Measurements from ENCODE around the gene MVK.

MVK gene

DNA sequence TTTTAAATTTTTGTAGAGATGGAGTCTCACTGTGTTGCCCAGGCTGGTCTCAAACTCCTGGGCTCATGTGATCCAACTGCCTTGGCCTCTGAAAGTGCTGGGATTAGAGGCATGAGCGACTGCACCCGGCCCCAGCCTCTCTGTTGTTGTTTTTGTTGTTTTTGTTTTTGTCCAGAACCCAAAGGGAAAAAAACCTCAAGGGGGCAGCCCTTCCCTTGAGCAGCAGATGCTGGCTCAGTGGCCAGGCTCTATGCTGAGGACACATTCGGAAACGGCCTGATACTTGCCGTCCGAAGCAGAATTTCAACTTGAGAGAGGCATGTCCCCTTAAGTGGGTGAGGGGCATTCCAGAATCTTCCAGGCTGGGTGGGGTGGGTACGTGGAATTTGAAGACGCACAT lies 6.7 kb downstream of the MVK start:
- no peak for DNase-seq (ENCODE audit: low read depth)
- no peak overlapping the region for H3K4me3 ChIP-seq (ENCODE audit: low read length)
- TF ChIP-seq, protein P1, sequence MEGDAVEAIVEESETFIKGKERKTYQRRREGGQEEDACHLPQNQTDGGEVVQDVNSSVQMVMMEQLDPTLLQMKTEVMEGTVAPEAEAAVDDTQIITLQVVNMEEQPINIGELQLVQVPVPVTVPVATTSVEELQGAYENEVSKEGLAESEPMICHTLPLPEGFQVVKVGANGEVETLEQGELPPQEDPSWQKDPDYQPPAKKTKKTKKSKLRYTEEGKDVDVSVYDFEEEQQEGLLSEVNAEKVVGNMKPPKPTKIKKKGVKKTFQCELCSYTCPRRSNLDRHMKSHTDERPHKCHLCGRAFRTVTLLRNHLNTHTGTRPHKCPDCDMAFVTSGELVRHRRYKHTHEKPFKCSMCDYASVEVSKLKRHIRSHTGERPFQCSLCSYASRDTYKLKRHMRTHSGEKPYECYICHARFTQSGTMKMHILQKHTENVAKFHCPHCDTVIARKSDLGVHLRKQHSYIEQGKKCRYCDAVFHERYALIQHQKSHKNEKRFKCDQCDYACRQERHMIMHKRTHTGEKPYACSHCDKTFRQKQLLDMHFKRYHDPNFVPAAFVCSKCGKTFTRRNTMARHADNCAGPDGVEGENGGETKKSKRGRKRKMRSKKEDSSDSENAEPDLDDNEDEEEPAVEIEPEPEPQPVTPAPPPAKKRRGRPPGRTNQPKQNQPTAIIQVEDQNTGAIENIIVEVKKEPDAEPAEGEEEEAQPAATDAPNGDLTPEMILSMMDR (IDR thresholded peaks at IDR 0.05; ENCODE audit: insufficient read depth, low read depth, low read length, missing control alignments): no peak

DNA sequence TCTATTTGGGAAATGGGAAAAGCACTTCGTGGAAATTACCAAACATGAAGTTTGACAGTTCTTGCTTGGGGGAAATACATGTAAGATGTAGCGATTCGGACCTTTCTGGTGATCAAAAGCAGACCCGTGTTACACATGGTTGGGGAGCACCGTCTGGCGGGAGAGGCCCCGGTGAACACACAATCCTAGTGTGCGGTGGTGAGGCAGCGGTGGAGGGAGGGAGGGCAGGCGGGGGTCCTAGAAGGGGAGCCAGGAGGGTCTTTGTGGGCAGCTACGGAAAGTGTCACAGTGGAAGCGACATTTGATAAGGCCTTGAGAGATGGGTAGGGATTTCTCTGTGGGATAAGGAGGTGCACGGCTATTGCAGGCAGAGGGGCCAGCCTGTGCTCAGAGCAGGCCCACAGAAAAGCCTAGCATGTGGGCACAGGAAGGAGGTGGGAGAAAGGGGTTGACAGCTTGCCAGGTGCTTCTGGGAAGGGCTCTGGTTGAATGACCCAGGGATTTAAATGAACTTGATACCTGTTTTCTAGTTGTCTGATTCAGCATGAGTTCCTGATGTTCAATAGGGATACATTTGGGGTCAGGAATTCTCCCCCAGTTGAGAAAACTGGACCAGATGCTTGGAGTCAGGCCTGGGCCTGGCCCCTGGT lies 7.2 kb downstream of the MVK start:
- H3K4me3 ChIP-seq (ENCODE audit: low read length): no peak overlapping the region
- no peak for DNase-seq (ENCODE audit: low read depth)
- TF ChIP-seq, protein P1 (IDR thresholded peaks at IDR 0.05; ENCODE audit: insufficient read depth, low read depth, low read length, missing control alignments): no peak

DNA sequence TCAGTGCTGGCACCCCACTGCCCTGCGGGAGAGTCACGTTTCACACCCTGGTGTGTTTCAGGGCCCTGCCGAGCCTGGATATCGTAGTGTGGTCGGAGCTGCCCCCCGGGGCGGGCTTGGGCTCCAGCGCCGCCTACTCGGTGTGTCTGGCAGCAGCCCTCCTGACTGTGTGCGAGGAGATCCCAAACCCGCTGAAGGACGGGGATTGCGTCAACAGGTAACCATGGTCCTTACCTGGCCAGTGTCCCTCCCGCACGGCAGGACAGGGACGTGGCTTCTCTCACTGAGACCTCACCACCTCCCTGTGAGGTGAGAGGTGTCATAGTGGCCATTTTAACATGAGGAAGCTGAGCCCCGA lies 7.7 kb downstream of the MVK start:
- no peak for DNase-seq (ENCODE audit: low read depth)
- TF ChIP-seq, protein P1 (IDR thresholded peaks at IDR 0.05; ENCODE audit: insufficient read depth, low read depth, low read length, missing control alignments): no peak
- H3K4me3 ChIP-seq (ENCODE audit: low read length): no peak overlapping the region

DNA sequence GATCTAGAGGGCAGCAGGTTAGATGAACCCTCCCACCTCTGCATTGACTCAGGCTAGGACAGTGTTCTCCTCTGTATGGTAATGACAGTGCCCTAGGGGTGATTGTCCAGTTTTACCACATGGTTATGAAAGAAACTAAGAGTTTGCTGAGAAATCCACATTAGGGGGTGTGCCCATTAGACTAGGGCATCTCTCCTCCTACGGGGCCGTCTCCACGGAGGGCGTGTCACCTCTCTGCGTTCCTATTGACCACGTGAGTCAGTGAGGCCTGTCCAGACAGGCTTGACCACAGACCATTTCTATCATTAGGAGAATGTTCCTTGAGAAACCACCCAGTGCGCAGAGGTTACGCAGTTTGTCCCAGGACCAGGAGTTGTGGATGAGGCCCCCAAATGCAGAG lies 8.3 kb downstream of the MVK start:
- DNase-seq (ENCODE audit: low read depth): peak; percentile 93

DNA sequence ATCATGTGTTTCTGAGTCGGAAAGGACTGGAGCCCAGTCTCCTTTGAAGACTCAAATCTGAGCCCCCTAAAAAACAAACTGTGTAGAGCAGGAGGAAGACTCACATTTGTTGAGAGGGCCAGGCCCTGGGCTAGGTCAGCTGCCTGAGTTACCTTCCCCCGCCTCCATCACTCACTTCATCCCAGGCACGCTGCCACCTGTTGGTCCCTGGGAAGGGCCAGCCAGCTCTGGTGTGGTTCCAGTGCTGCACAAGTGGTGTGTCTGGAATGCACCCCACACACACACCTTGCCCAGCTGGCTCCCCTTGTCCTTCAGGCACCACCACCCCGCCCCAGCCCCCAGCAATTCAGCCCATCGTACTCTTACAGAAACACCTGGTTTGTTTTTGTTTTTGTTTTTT lies 9.0 kb downstream of the MVK start:
- TF ChIP-seq, protein P1 (IDR thresholded peaks at IDR 0.05; ENCODE audit: insufficient read depth, low read depth, low read length, missing control alignments): peak; percentile 23
- no peak overlapping the region for H3K4me3 ChIP-seq (ENCODE audit: low read length)
- peak; percentile 51 for DNase-seq (ENCODE audit: low read depth)

More for the DNA sequence above, 8.3 kb downstream of the MVK start:
- TF ChIP-seq, protein P1 (IDR thresholded peaks at IDR 0.05; ENCODE audit: insufficient read depth, low read depth, low read length, missing control alignments): no peak
- no peak overlapping the region for H3K4me3 ChIP-seq (ENCODE audit: low read length)

DNA sequence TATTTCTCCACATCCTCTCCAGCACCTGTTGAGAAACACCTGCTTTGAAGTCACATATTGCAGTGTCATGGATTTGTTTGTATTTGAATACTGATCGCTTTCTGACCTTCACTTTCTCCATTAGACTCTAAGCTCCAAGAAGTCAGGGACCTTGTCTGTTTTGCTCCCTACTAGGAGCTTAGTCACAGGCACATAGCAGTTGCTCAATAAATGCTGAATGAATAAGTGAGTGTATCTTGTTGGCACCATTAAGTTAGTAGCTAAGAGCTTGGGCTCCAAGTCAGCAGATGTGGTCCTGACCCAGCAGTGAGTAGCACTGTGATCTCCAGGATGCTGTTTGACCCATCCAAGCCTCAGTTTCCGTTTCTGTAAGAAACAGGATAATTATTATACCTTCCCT lies 10.1 kb downstream of the MVK start:
- TF ChIP-seq, protein P1 (IDR thresholded peaks at IDR 0.05; ENCODE audit: insufficient read depth, low read depth, low read length, missing control alignments): no peak
- DNase-seq (ENCODE audit: low read depth): no peak
- H3K4me3 ChIP-seq (ENCODE audit: low read length): no peak overlapping the region
